GM18507 (cell line): ENCODE measurements around the gene FBXO31.
A peak's percentile ranks its signal among the peaks of the same experiment; 100 is the strongest.

Experiments used
- DNase-seq: peaks from one replicate; pipeline ENCODE4 v3.0.0; 2011; ENCODE audit warnings: low read depth; ENCODE audit not compliant: insufficient read length; ENCODE audit errors: extremely low spot score
- FAIRE-seq: peaks from 2 replicates; lab custom pipeline; 2011; peaks lifted over from hg19 to GRCh38; lab: Jason Lieb, UNC

Gene FBXO31

GRCh38 chr16:87383505-87384161 is at the start of gene FBXO31:
Gene FBXO31 (minus strand): TSS chr16:87383776. CDS start chr16:87383744, 32 bp downstream.
- FAIRE-seq, result peak; percentile 84
- DNase-seq, result peak; percentile 50

GRCh38 chr16:87432330-87432915 is 48.8 kb upstream of the FBXO31 start:
- FAIRE-seq (no peak), DNase-seq (no peak)

GRCh38 chr16:87431926-87432325 is 48.4 kb upstream of the FBXO31 start:
- DNase-seq (no peak), FAIRE-seq (no peak)

- DNase-seq (no peak), FAIRE-seq (no peak)
Observed at GRCh38 chr16:87426423-87427215, 43.0 kb upstream of the FBXO31 start.

- no peak for DNase-seq
- FAIRE-seq, result no peak
Observed at GRCh38 chr16:87425941-87426340, 42.4 kb upstream of the FBXO31 start.

- DNase-seq, result no peak
Observed at GRCh38 chr16:87424266-87424665, 40.7 kb upstream of the FBXO31 start.

GRCh38 chr16:87423429-87423828 is 39.9 kb upstream of the FBXO31 start:
- DNase-seq, result no peak
- FAIRE-seq, result no peak

More at GRCh38 chr16:87424266-87424665, 40.7 kb upstream of the FBXO31 start:
- no peak for FAIRE-seq

GRCh38 chr16:87422106-87422505 is 38.5 kb upstream of the FBXO31 start:
- FAIRE-seq, result no peak
- no peak for DNase-seq

- DNase-seq (no peak), FAIRE-seq (no peak)
Observed at GRCh38 chr16:87421003-87421912, 37.7 kb upstream of the FBXO31 start.

- FAIRE-seq (no peak), DNase-seq (no peak)
Observed at GRCh38 chr16:87420026-87421002, 36.7 kb upstream of the FBXO31 start.

GRCh38 chr16:87418644-87419043 is 35.1 kb upstream of the FBXO31 start:
- DNase-seq, result no peak
- no peak for FAIRE-seq

GRCh38 chr16:87418216-87418615 is 34.6 kb upstream of the FBXO31 start:
- DNase-seq, result no peak
- no peak for FAIRE-seq

GRCh38 chr16:87417528-87417910 is 33.9 kb upstream of the FBXO31 start:
- no peak for FAIRE-seq
- DNase-seq, result no peak

- DNase-seq (no peak), FAIRE-seq (no peak)
Observed at GRCh38 chr16:87416826-87417527, 33.4 kb upstream of the FBXO31 start.

GRCh38 chr16:87415441-87415840 is 31.9 kb upstream of the FBXO31 start:
- FAIRE-seq, result no peak
- no peak for DNase-seq

GRCh38 chr16:87414251-87414680 is 30.7 kb upstream of the FBXO31 start:
- DNase-seq (no peak), FAIRE-seq (no peak)

GRCh38 chr16:87412996-87413421 is 29.4 kb upstream of the FBXO31 start:
- FAIRE-seq, result no peak
- DNase-seq, result no peak
